HL-60 (cell line): ENCODE results near the gene NOTCH2.
A peak's percentile ranks its signal among the peaks of the same experiment; 100 is the strongest.
"Not testable (repeated sequence)": the region's sequence is repeated elsewhere in the genome, so short reads cannot be mapped to it uniquely, and the experiment has no call there.

Experiments
- DNase-seq, 2 experiments: peaks; one replicate each; pipeline ENCODE4 v3.0.0-alpha.2; 2010 to 2020; ENCODE audit warnings: low read depth in 1 of 2, low spot score in 1 of 2
- H3K27ac ChIP-seq: fragments of 250-450 bp; sonication (Bioruptor Pico); replicated peaks from 2 replicates; pipeline ENCODE4 v1.5.1; 2020; ENCODE audit warnings: mild to moderate bottlenecking, moderate library complexity
- H3K27me3 ChIP-seq: fragments of 250-450 bp; sonication (Bioruptor Pico); 2 replicates; pipeline ENCODE4 v1.5.1; 2021; ENCODE audit warnings: mild to moderate bottlenecking, moderate library complexity; ENCODE audit not compliant: insufficient read depth, poor library complexity, severe bottlenecking
- H3K4me3 ChIP-seq: replicated peaks from 2 replicates; pipeline ENCODE4 v1.5.1; 2011; ENCODE audit warnings: mild to moderate bottlenecking, control low read depth, low read length; ENCODE audit not compliant: insufficient read depth
- CTCF ChIP-seq: IDR thresholded peaks from one replicate; pipeline ENCODE4 v1.5.1; 2011; ENCODE audit warnings: low read length, control low read depth, inconsistent platforms; ENCODE audit not compliant: insufficient read depth
- GABPA ChIP-seq: IDR thresholded peaks from 2 replicates; pipeline ENCODE4 v1.6.1; 2012; ENCODE audit warnings: low read depth
- POLR2AphosphoS5 ChIP-seq: IDR thresholded peaks from 2 replicates; pipeline ENCODE4 v1.6.1; 2012; ENCODE audit warnings: low read depth
- SPI1 ChIP-seq: IDR thresholded peaks from 2 replicates; pipeline ENCODE4 v1.6.1; 2012; ENCODE audit warnings: low read depth, mild to moderate bottlenecking, borderline replicate concordance
- TF ChIP-seq, protein P1 (sequence below): IDR thresholded peaks from 2 replicates; pipeline ENCODE4 v1.6.1; 2012; ENCODE audit warnings: low read depth; ENCODE audit not compliant: insufficient replicate concordance

The NOTCH2 gene

GRCh38 chr1:119996731-119997312 lies 72.6 kb downstream of the NOTCH2 start:
- not testable (repeated sequence) for H3K27me3 ChIP-seq, H3K4me3 ChIP-seq, H3K27ac ChIP-seq, DNase-seq
- peak; percentile 58; the same call in 1 of the 2 replicates for TF ChIP-seq SPI1

DNA sequence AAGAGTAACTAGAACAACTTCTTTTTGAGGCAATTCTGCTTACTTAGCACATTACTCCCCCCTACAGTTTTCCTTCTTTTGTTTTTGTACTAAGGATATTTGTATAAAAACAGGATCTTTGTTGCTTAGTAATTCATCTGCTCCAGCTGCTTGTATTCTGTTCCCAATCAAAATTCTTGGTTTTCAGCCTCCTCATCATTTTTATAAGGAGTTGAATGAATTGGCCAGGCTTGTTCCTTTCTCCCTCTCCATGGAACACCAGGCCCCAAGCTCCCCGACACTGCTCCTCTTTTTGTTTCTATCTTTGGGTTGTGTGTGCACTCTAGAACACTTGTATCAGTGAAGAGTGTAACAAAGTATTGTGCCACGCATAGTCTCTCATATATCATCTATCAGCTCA lies 73.5 kb downstream of the NOTCH2 start:
- not testable (repeated sequence) for H3K27ac ChIP-seq, H3K27me3 ChIP-seq, DNase-seq, H3K4me3 ChIP-seq

GRCh38 chr1:119988306-119989062 lies 81.0 kb downstream of the NOTCH2 start:
- H3K4me3 ChIP-seq: no peak overlapping the region
- TF ChIP-seq GABPA (no peak), POLR2AphosphoS5 (no peak), SPI1 (peak; percentile 6; the same call in 1 of the 2 replicates), CTCF (no peak)
- TF ChIP-seq, protein P1, sequence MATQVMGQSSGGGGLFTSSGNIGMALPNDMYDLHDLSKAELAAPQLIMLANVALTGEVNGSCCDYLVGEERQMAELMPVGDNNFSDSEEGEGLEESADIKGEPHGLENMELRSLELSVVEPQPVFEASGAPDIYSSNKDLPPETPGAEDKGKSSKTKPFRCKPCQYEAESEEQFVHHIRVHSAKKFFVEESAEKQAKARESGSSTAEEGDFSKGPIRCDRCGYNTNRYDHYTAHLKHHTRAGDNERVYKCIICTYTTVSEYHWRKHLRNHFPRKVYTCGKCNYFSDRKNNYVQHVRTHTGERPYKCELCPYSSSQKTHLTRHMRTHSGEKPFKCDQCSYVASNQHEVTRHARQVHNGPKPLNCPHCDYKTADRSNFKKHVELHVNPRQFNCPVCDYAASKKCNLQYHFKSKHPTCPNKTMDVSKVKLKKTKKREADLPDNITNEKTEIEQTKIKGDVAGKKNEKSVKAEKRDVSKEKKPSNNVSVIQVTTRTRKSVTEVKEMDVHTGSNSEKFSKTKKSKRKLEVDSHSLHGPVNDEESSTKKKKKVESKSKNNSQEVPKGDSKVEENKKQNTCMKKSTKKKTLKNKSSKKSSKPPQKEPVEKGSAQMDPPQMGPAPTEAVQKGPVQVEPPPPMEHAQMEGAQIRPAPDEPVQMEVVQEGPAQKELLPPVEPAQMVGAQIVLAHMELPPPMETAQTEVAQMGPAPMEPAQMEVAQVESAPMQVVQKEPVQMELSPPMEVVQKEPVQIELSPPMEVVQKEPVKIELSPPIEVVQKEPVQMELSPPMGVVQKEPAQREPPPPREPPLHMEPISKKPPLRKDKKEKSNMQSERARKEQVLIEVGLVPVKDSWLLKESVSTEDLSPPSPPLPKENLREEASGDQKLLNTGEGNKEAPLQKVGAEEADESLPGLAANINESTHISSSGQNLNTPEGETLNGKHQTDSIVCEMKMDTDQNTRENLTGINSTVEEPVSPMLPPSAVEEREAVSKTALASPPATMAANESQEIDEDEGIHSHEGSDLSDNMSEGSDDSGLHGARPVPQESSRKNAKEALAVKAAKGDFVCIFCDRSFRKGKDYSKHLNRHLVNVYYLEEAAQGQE: no peak
- H3K27ac ChIP-seq: peak overlapping the region; percentile 56
- H3K27me3 ChIP-seq: no peaks in the 10 kb centered on the region
- DNase-seq: peak; percentile 41 to 43

DNA sequence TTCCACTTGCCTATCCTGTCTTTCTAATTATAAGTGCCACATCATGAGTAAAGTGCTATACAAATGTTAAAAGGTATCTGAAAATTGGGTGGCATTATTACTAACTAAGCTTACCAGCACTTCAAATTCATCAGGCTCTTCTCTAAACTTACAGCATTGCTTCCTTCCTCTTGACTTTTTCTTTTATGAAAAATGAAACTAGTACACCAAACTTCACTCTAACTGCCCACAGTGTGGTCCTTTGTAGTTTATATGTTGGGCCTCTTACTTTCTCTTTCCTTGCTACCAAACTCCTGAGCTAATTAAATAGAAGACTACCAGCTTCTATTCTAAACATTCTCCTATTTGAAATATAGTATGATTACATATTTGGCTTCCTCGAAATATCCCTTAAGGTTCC lies 81.8 kb downstream of the NOTCH2 start:
- no peak for DNase-seq

More for the DNA sequence above, 81.8 kb downstream of the NOTCH2 start:
- H3K4me3 ChIP-seq: no peak overlapping the region
- TF ChIP-seq, protein P1: no peak
- no peak for TF ChIP-seq CTCF
- TF ChIP-seq SPI1: no peak
- no peak for TF ChIP-seq GABPA
- TF ChIP-seq POLR2AphosphoS5: no peak
- no peaks in the 10 kb centered on the region for H3K27me3 ChIP-seq
- peak overlapping the region; percentile 56 for H3K27ac ChIP-seq
